ENCODE data around the gene ATF5. TPM values are rescaled to one million over a fixed set of nuclear protein-coding genes. Genes with fewer than 3 reads are reported as not detected.

The ATF5 gene
- total RNA-seq, 1 experiment from 2014 or later, result 19.2 TPM

DNA sequence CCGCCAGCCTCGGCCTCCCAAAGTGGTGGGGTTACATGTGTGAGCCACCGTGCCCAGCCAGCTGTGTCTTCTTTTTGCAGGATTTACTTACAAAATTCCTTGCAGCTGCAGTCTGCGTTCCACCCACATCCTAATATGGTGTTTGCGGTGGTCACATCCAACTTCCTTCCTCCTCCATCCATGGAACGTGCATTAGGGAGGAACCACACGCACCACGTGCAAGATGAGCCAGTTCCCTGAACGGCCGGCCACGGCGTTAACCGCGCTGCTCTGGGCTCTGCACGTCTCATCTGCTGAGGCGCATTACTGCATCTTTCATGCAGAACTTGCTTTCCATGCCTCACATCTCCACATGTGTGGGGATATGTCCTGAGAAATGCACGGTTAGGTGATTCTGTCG, 45.0 kb downstream of the ATF5 start:
- TF ChIP-seq EZH2 (IDR thresholded peaks at IDR 0.05; ENCODE audit: low read depth), result no peak
- TF ChIP-seq, protein P1, sequence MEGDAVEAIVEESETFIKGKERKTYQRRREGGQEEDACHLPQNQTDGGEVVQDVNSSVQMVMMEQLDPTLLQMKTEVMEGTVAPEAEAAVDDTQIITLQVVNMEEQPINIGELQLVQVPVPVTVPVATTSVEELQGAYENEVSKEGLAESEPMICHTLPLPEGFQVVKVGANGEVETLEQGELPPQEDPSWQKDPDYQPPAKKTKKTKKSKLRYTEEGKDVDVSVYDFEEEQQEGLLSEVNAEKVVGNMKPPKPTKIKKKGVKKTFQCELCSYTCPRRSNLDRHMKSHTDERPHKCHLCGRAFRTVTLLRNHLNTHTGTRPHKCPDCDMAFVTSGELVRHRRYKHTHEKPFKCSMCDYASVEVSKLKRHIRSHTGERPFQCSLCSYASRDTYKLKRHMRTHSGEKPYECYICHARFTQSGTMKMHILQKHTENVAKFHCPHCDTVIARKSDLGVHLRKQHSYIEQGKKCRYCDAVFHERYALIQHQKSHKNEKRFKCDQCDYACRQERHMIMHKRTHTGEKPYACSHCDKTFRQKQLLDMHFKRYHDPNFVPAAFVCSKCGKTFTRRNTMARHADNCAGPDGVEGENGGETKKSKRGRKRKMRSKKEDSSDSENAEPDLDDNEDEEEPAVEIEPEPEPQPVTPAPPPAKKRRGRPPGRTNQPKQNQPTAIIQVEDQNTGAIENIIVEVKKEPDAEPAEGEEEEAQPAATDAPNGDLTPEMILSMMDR (conservative IDR thresholded peaks at IDR 0.05), result no peak
- ChIA-PET CTCF (interaction anchor here (0.6 kb wide), 1 partner anchor 175 kb away, joined by 3 read pairs; no protein-coding TSS in a partner anchor), POLR2A (ENCODE audit: unreplicated experiment) (no interaction called here)
- no peaks in the 10 kb centered on the region for H3K4me1 ChIP-seq (replicated peaks; ENCODE audit: insufficient read depth)
- peaks cover 28% of the 10 kb centered on the region for H3K27me3 ChIP-seq (ENCODE audit: insufficient read depth, low read depth)
- no peaks in the 10 kb centered on the region for H3K36me3 ChIP-seq (ENCODE audit: low read depth)
- H4K20me1 ChIP-seq (ENCODE audit: insufficient read depth), result no peaks in the 10 kb centered on the region; the same call in 1 of the 2 replicates
- no peak overlapping the region for H3K4me3 ChIP-seq
- intact Hi-C loops (cut with micrococcal nuclease; ENCODE audit: unreplicated experiment), result no loop called here
- no peak for DNase-seq
- no peak overlapping the region for H2AFZ ChIP-seq
- H3K27ac ChIP-seq, result no peak overlapping the region
- BruUV-seq (replicated peaks), result no TSS peak
- H3F3A ChIP-seq (ENCODE audit: insufficient read depth, low read depth), result no peaks in the 10 kb centered on the region
- no peaks in the 10 kb centered on the region for H3K9me3 ChIP-seq (ENCODE audit: insufficient read depth, low read depth)
- no peak overlapping the region for H3K4me2 ChIP-seq
- H3K9me2 ChIP-seq (ENCODE audit: insufficient read depth), result no peaks in the 10 kb centered on the region
- H3K79me2 ChIP-seq (ENCODE audit: low read depth), result no peaks in the 10 kb centered on the region

GRCh38 chr19:49975051-49975450, 46.0 kb downstream of the ATF5 start:
- H3K4me3 ChIP-seq, result no peak overlapping the region
- peaks cover 24% of the 10 kb centered on the region for H3K27me3 ChIP-seq (ENCODE audit: insufficient read depth, low read depth)
- no peak overlapping the region for H2AFZ ChIP-seq
- H3K9me3 ChIP-seq (ENCODE audit: insufficient read depth, low read depth), result no peaks in the 10 kb centered on the region
- H4K20me1 ChIP-seq (ENCODE audit: insufficient read depth), result no peaks in the 10 kb centered on the region; the same call in 1 of the 2 replicates
- H3K79me2 ChIP-seq (ENCODE audit: low read depth), result no peaks in the 10 kb centered on the region
- no peak for TF ChIP-seq EZH2 (IDR thresholded peaks at IDR 0.05; ENCODE audit: low read depth)
- TF ChIP-seq, protein P1 (conservative IDR thresholded peaks at IDR 0.05), result no peak
- no peak overlapping the region for H3K4me2 ChIP-seq
- H3K9me2 ChIP-seq (ENCODE audit: insufficient read depth), result no peaks in the 10 kb centered on the region
- POLR2A ChIA-PET (ENCODE audit: unreplicated experiment), result no interaction called here
- no peak for DNase-seq
- intact Hi-C loops (cut with micrococcal nuclease; ENCODE audit: unreplicated experiment), result no loop called here
- no peaks in the 10 kb centered on the region for H3K36me3 ChIP-seq (ENCODE audit: low read depth)
- H3F3A ChIP-seq (ENCODE audit: insufficient read depth, low read depth), result no peaks in the 10 kb centered on the region
- no peak overlapping the region for H3K27ac ChIP-seq
- no peaks in the 10 kb centered on the region for H3K4me1 ChIP-seq (replicated peaks; ENCODE audit: insufficient read depth)
- no TSS peak for BruUV-seq (replicated peaks)
- CTCF ChIA-PET, result no interaction called here

- Histone ChIP-seq H3K79me2 (ENCODE audit: low read depth) (no peaks in the 10 kb centered on the region), H3K27me3 (ENCODE audit: insufficient read depth, low read depth) (peaks cover 21% of the 10 kb centered on the region), H2AFZ (no peak overlapping the region), H3K9me3 (ENCODE audit: insufficient read depth, low read depth) (no peaks in the 10 kb centered on the region), H3K4me1 (replicated peaks; ENCODE audit: insufficient read depth) (no peaks in the 10 kb centered on the region), H3K4me2 (no peak overlapping the region), H3K36me3 (ENCODE audit: low read depth) (no peaks in the 10 kb centered on the region), H3K4me3 (no peak overlapping the region), H3F3A (ENCODE audit: insufficient read depth, low read depth) (no peaks in the 10 kb centered on the region), H3K27ac (no peak overlapping the region), H4K20me1 (ENCODE audit: insufficient read depth) (no peaks in the 10 kb centered on the region; the same call in 1 of the 2 replicates), H3K9me2 (ENCODE audit: insufficient read depth) (no peaks in the 10 kb centered on the region)
- intact Hi-C loops (cut with micrococcal nuclease; ENCODE audit: unreplicated experiment), result no loop called here
- TF ChIP-seq, protein P1 (conservative IDR thresholded peaks at IDR 0.05), result no peak
- no peak for TF ChIP-seq EZH2 (IDR thresholded peaks at IDR 0.05; ENCODE audit: low read depth)
- ChIA-PET POLR2A (ENCODE audit: unreplicated experiment) (interaction anchor here (0.7 kb wide), 1 partner anchor 41 kb away, joined by 3 read pairs; no protein-coding TSS in a partner anchor), CTCF (no interaction called here)
- no TSS peak for BruUV-seq (replicated peaks)
- DNase-seq, result no peak
Observed at GRCh38 chr19:49976496-49976895, 47.5 kb downstream of the ATF5 start.
